IMR-90 (cell line): ENCODE data around the gene SIPA1L3. TPM values are rescaled to one million over a fixed set of nuclear protein-coding genes. Genes with fewer than 3 reads are reported as not detected.

Source experiments
- ATAC-seq: fragments of 200-7000 bp; cut with Tn5 transposase; 2 replicates; pipeline ENCODE4 v1.9.1; 2020; ENCODE audit warnings: low read depth, mild to moderate bottlenecking, moderate library complexity
- BruUV-seq: library from RNA; stranded (reverse); fragments of 400-500 nt; replicated peaks from 2 replicates; lab custom pipeline; 2021; lab: Mats Ljungman, UMichigan
- CTCF ChIA-PET: fragments of 300-600 bp; formaldehyde crosslinking; extraction: SDS; loops from one replicate; lab custom pipeline; 2021; ENCODE audit warnings: antibody characterized with exemption; lab: Yijun Ruan, JAX
- POLR2A ChIA-PET: fragments of 300-600 bp; sonication (Branson Sonifier 250); formaldehyde crosslinking; loops from one replicate; lab custom pipeline; 2022; ENCODE audit warnings: antibody characterized with exemption; ENCODE audit not compliant: unreplicated experiment; lab: Charles Lee
- DNase-seq: peaks from one replicate; pipeline ENCODE4 v3.0.0; 2013
- H2AFZ ChIP-seq: replicated peaks from 2 replicates; pipeline ENCODE3; 2013; ENCODE audit warnings: low read length, mild to moderate bottlenecking; ENCODE audit not compliant: poor library complexity
- H2AK5ac ChIP-seq: 2 replicates; pipeline ENCODE4 v1.6.1; 2013; ENCODE audit warnings: low read depth, low read length, inconsistent platforms
- H2AK9ac ChIP-seq: replicated peaks from 2 replicates; pipeline ENCODE3; 2013; ENCODE audit warnings: mild to moderate bottlenecking, low read depth, low read length, moderate library complexity; ENCODE audit not compliant: poor library complexity
- H2BK120ac ChIP-seq: 2 replicates; pipeline ENCODE4 v1.6.1; 2013; ENCODE audit warnings: low read depth, low read length, inconsistent platforms
- H2BK15ac ChIP-seq: 3 replicates; pipeline ENCODE4 v1.6.1; 2013; ENCODE audit warnings: low read depth, low read length, inconsistent platforms
- H2BK20ac ChIP-seq: 2 replicates; pipeline ENCODE4 v1.6.1; 2013; ENCODE audit warnings: low read depth, mild to moderate bottlenecking, inconsistent platforms, low read length, moderate library complexity
- H2BK5ac ChIP-seq: 2 replicates; pipeline ENCODE4 v1.6.1; 2013; ENCODE audit warnings: mild to moderate bottlenecking, low read depth, low read length, inconsistent platforms; ENCODE audit not compliant: poor library complexity, severe bottlenecking
- H3K14ac ChIP-seq: replicated peaks from 2 replicates; pipeline ENCODE4 v1.6.1; 2013; ENCODE audit warnings: low read depth, low read length, inconsistent platforms
- H3K18ac ChIP-seq: 2 replicates; pipeline ENCODE4 v1.6.1; 2013; ENCODE audit warnings: low read depth, low read length, control low read depth
- H3K23ac ChIP-seq: 2 replicates; pipeline ENCODE4 v1.6.1; 2013; ENCODE audit warnings: low read depth, low read length, inconsistent platforms
- H3K27ac ChIP-seq: 2 replicates; pipeline ENCODE4 v1.5.1; 2013; ENCODE audit warnings: mild to moderate bottlenecking, control low read depth, low read length; ENCODE audit not compliant: insufficient read depth
- H3K27me3 ChIP-seq: 2 replicates; pipeline ENCODE4 v1.6.1; 2013; ENCODE audit warnings: low read length; ENCODE audit not compliant: control insufficient read depth, insufficient read depth
- H3K36me3 ChIP-seq: 2 replicates; pipeline ENCODE4 v1.6.1; 2013; ENCODE audit warnings: low read length, mixed read lengths; ENCODE audit not compliant: control insufficient read depth, insufficient read depth
- H3K4ac ChIP-seq: 2 replicates; pipeline ENCODE4 v1.6.1; 2013; ENCODE audit warnings: low read depth, low read length, inconsistent platforms
- H3K4me1 ChIP-seq: 2 replicates; pipeline ENCODE4 v1.6.1; 2013; ENCODE audit warnings: low read length, mixed read lengths; ENCODE audit not compliant: control insufficient read depth, insufficient read depth
- H3K4me2 ChIP-seq: 2 replicates; pipeline ENCODE4 v1.6.1; 2013; ENCODE audit warnings: low read depth, mild to moderate bottlenecking, control low read depth, low read length, moderate library complexity
- H3K4me3 ChIP-seq: 2 replicates; pipeline ENCODE4 v1.5.1; 2013; ENCODE audit warnings: low read depth, mild to moderate bottlenecking, control low read depth, low read length, moderate library complexity; ENCODE audit not compliant: insufficient read depth
- H3K56ac ChIP-seq: 2 replicates; pipeline ENCODE4 v1.6.1; 2013; ENCODE audit warnings: low read length, inconsistent platforms; ENCODE audit not compliant: insufficient read depth; ENCODE audit errors: extremely low read depth
- H3K79me1 ChIP-seq, 2 experiments: 2 replicates each; pipeline ENCODE4 v1.6.1; 2013; ENCODE audit warnings: low read length in 2 of 2, inconsistent platforms in 1 of 2, low read depth in 1 of 2
- H3K9ac ChIP-seq: 2 replicates; pipeline ENCODE4 v1.6.1; 2013; ENCODE audit warnings: low read depth, low read length, control low read depth
- H3K9me1 ChIP-seq: 2 replicates; pipeline ENCODE4 v1.6.1; 2013; ENCODE audit warnings: low read length, inconsistent platforms; ENCODE audit not compliant: insufficient read depth
- H3K9me3 ChIP-seq: 2 replicates; pipeline ENCODE4 v1.6.1; 2013; ENCODE audit warnings: low read length; ENCODE audit not compliant: control insufficient read depth, insufficient read depth
- H4K20me1 ChIP-seq: 2 replicates; pipeline ENCODE4 v1.6.1; 2013; ENCODE audit warnings: low read length, inconsistent platforms; ENCODE audit not compliant: insufficient read depth
- H4K5ac ChIP-seq: 2 replicates; pipeline ENCODE4 v1.6.1; 2013; ENCODE audit warnings: mild to moderate bottlenecking, low read depth, low read length, control low read depth
- H4K8ac ChIP-seq, 2 experiments: 2 replicates each; pipeline ENCODE4 v1.6.1; 2013; ENCODE audit warnings: low read depth in 2 of 2, low read length in 2 of 2, control low read depth in 1 of 2, inconsistent platforms in 1 of 2
- H4K91ac ChIP-seq: 2 replicates; pipeline ENCODE4 v1.6.1; 2013; ENCODE audit warnings: low read depth, low read length, inconsistent platforms; ENCODE audit not compliant: insufficient read depth
- CHD1 ChIP-seq: IDR thresholded peaks from 2 replicates; pipeline ENCODE4 v1.6.1; 2012; ENCODE audit warnings: low read depth, low read length, improper control_type of control experiment
- CTCF ChIP-seq: conservative IDR thresholded peaks from 2 replicates; pipeline ENCODE4 v1.5.1; 2012; ENCODE audit warnings: mild to moderate bottlenecking, low read depth, low read length, improper control_type of control experiment
- ELK1 ChIP-seq: fragments of 150-350 bp; IDR thresholded peaks from 2 replicates; pipeline ENCODE4 v1.6.1; 2016; ENCODE audit warnings: low read depth, mild to moderate bottlenecking, low read length, moderate library complexity, borderline replicate concordance
- MAFK ChIP-seq: IDR thresholded peaks from 2 replicates; pipeline ENCODE4 v1.6.1; 2012; ENCODE audit warnings: low read depth, low read length, improper control_type of control experiment
- MAZ ChIP-seq: IDR thresholded peaks from 2 replicates; pipeline ENCODE4 v1.6.1; 2012; ENCODE audit warnings: low read depth, mild to moderate bottlenecking, low read length, improper control_type of control experiment, moderate library complexity, borderline replicate concordance
- MXI1 ChIP-seq: IDR thresholded peaks from 2 replicates; pipeline ENCODE4 v1.6.1; 2012; ENCODE audit warnings: low read depth, mild to moderate bottlenecking, low read length, moderate library complexity, borderline replicate concordance
- POLR2A ChIP-seq: IDR thresholded peaks from 2 replicates; pipeline ENCODE4 v1.6.1; 2012; ENCODE audit warnings: mild to moderate bottlenecking, low read depth, low read length
- RFX5 ChIP-seq: IDR thresholded peaks from 2 replicates; pipeline ENCODE4 v1.8.0; 2012; ENCODE audit warnings: low read depth, mild to moderate bottlenecking, low read length, moderate library complexity
- SMC3 ChIP-seq: fragments of 150-350 bp; IDR thresholded peaks from 2 replicates; pipeline ENCODE4 v1.6.1; 2016; ENCODE audit warnings: low read depth, mild to moderate bottlenecking, antibody characterized with exemption, low read length, moderate library complexity
- USF2 ChIP-seq: fragments of 150-350 bp; IDR thresholded peaks from 2 replicates; pipeline ENCODE4 v1.6.1; 2017; ENCODE audit warnings: mild to moderate bottlenecking, antibody characterized with exemption, low read length, low read depth
- WGBS, 2 experiments: methylation state at CpG; one replicate each; pipeline versions ENCODE4 v1.1.5 to v1.1.7; 2013; ENCODE audit warnings: missing lambda C conversion rate in 2 of 2; ENCODE audit not compliant: insufficient read length in 1 of 2; ENCODE audit errors: extremely low coverage in 2 of 2; 5-methylcytosine and 5-hydroxymethylcytosine counted together
- dilution Hi-C: fragments of 300-500 bp; cut with HindIII; formaldehyde crosslinking; loops from one replicate; pipeline ENCODE4 v1.14.3; 2018; ENCODE audit warnings: low sequenced_read_pairs; ENCODE audit not compliant: unreplicated experiment
- in situ Hi-C: fragments of 300-500 bp; cut with MboI; formaldehyde crosslinking; loops from 3 replicates; pipeline ENCODE4 v1.14.3; 2019; ENCODE audit warnings: low sequenced_read_pairs, inconsistent platforms, mixed read lengths
- intact Hi-C: fragments of 100-400 bp; cut with micrococcal nuclease; formaldehyde crosslinking; loops from 2 replicates; pipeline ENCODE4 v1.10.0; 2022
- polyA plus RNA-seq, 3 experiments: library from polyadenylated mRNA; depleted of rRNA; stranded (reverse); fragments of >200 nt; gene quantifications; 2 replicates each; pipeline ENCODE4 v1.2.3, GENCODE V29; 2012; ENCODE audit warnings: low replicate concordance in 1 of 3
- total RNA-seq: library from RNA; depleted of rRNA; stranded (reverse); fragments of >200 nt; gene quantifications from 2 replicates; pipeline ENCODE4 v1.2.3, GENCODE V29; 2012

SIPA1L3 gene
- total and polyA plus RNA-seq, 2 of the 4 experiments (the other 2 are of a cell fraction) = 4.1 to 9.4 TPM

GRCh38 chr19:38013913-38014580, 107.0 kb downstream of the SIPA1L3 start:
- WGBS, 2 experiments = 92% methylated on average over 5 of the region's 11 CpGs; no CpG with 5 or more reads in 1 of the 2 experiments
- no peak overlapping the region; the same call in 1 of the 2 replicates for H4K5ac ChIP-seq
- H3K9ac ChIP-seq = no peak overlapping the region
- no peak overlapping the region for H2AFZ ChIP-seq
- TF ChIP-seq USF2 (no peak), MAZ (no peak), CTCF (no peak), MXI1 (no peak), RFX5 (no peak), POLR2A (no peak), CHD1 (no peak), MAFK (no peak), SMC3 (no peak), ELK1 (no peak)
- H2BK20ac ChIP-seq = no peak overlapping the region
- H3K27ac ChIP-seq = no peak overlapping the region
- H2BK15ac ChIP-seq = no peak overlapping the region
- H2AK9ac ChIP-seq = no peak overlapping the region
- H3K4me3 ChIP-seq = no peak overlapping the region
- H3K9me3 ChIP-seq = no peaks in the 10 kb centered on the region
- no peak overlapping the region for H3K14ac ChIP-seq
- H3K4ac ChIP-seq = no peak overlapping the region
- H4K20me1 ChIP-seq = peaks cover 8% of the 10 kb centered on the region; the same call in 1 of the 2 replicates
- no peaks in the 10 kb centered on the region for H3K36me3 ChIP-seq
- ATAC-seq = no peak
- POLR2A ChIA-PET = no interaction called here
- DNase-seq = no peak
- no peak overlapping the region for H3K18ac ChIP-seq
- H3K23ac ChIP-seq = no peak overlapping the region
- H3K4me1 ChIP-seq = peaks cover 6% of the 10 kb centered on the region; the same call in 1 of the 2 replicates
- no peak overlapping the region for H2BK5ac ChIP-seq
- in situ Hi-C loops (no loop called here), dilution Hi-C loops (no loop called here), intact Hi-C loops (no loop called here)
- H3K56ac ChIP-seq = no peak overlapping the region
- no peak overlapping the region for H2BK120ac ChIP-seq
- no peak overlapping the region for H2AK5ac ChIP-seq
- no peak overlapping the region for H4K8ac ChIP-seq
- H4K91ac ChIP-seq = no peak overlapping the region
- CTCF ChIA-PET = no interaction called here
- H3K79me1 ChIP-seq = peaks cover 41 to 92% of the 10 kb centered on the region in 2 experiments
- no TSS peak for BruUV-seq
- no peaks in the 10 kb centered on the region for H3K27me3 ChIP-seq
- H3K4me2 ChIP-seq = no peak overlapping the region
- H3K9me1 ChIP-seq = peaks cover 26% of the 10 kb centered on the region
